DOHH2 (cell line): ENCODE data around the gene LAMC2.

ENCODE experiments used
- CTCF ChIP-seq: fragments of 200-600 bp; sonication (generic); IDR thresholded peaks from one replicate; pipeline ENCODE4 v1.5.1; 2014; ENCODE audit warnings: antibody characterized with exemption, mild to moderate bottlenecking, low read depth, low read length; ENCODE audit not compliant: poor library complexity, severe bottlenecking
- EZH2phosphoT487 ChIP-seq: fragments of 200-600 bp; sonication (generic); IDR thresholded peaks from 2 replicates; pipeline ENCODE4 v1.6.1; 2017; ENCODE audit warnings: borderline replicate concordance, mild to moderate bottlenecking, antibody characterized with exemption, low read length, moderate library complexity, mixed read lengths

GRCh38 chr1:183289051-183289496, 103.0 kb downstream of the LAMC2 start:
- no peak for TF ChIP-seq CTCF
- TF ChIP-seq EZH2phosphoT487 = no peak
